Mucosa of rectum (tissue), 2 donors: Measurements from ENCODE around the gene MARK4.

ENCODE experiments used
- H3K27ac ChIP-seq, 2 donors: one replicate each; pipeline ENCODE4 v1.7.0; 2013; ENCODE audit warnings: inconsistent platforms in 2 of 2, low read depth in 2 of 2, low read length in 2 of 2
- H3K27me3 ChIP-seq, 2 donors: one replicate each; pipeline ENCODE4 v1.7.0; 2013; ENCODE audit warnings: low read length in 2 of 2; ENCODE audit not compliant: control insufficient read depth in 2 of 2, insufficient read depth in 2 of 2
- H3K36me3 ChIP-seq, 2 donors: one replicate each; pipeline ENCODE4 v1.7.0; 2013; ENCODE audit warnings: low read length in 2 of 2; ENCODE audit not compliant: control insufficient read depth in 2 of 2, insufficient read depth in 2 of 2
- H3K4me1 ChIP-seq, 2 donors: one replicate each; pipeline ENCODE4 v1.7.0; 2013; ENCODE audit warnings: low read length in 2 of 2, mild to moderate bottlenecking in 1 of 2; ENCODE audit not compliant: control insufficient read depth in 2 of 2, insufficient read depth in 2 of 2
- H3K4me3 ChIP-seq, 2 donors: one replicate each; pipeline ENCODE4 v1.7.0; 2013; ENCODE audit warnings: low read length in 2 of 2
- H3K9ac ChIP-seq, 2 donors: one replicate each; pipeline ENCODE4 v1.7.0; 2013; ENCODE audit warnings: low read length in 2 of 2, low read depth in 1 of 2, mild to moderate bottlenecking in 1 of 2
- H3K9me3 ChIP-seq, 2 donors: one replicate each; pipeline ENCODE4 v1.7.0; 2013; ENCODE audit warnings: low read length in 2 of 2; ENCODE audit not compliant: control insufficient read depth in 2 of 2
- donor health status: healthy.
- donor health status: Normal muscosa, but diverticular disease.

Gene MARK4

GRCh38 chr19:45253396-45254027 is 2.4 kb downstream of the MARK4 start:
- Histone ChIP-seq H3K9me3 (no peaks in the 10 kb centered on the region), H3K4me3 (no peak overlapping the region), H3K27ac (no peak overlapping the region), H3K27me3 (no peaks in the 10 kb centered on the region), H3K36me3 (no peaks in the 10 kb centered on the region), H3K9ac (no peak overlapping the region), H3K4me1 (peaks cover 7 to 18% of the 10 kb centered on the region in 2 donors)

GRCh38 chr19:45254044-45254531 is 3.0 kb downstream of the MARK4 start:
- H3K27me3 ChIP-seq = no peaks in the 10 kb centered on the region
- no peak overlapping the region for H3K4me3 ChIP-seq
- no peaks in the 10 kb centered on the region for H3K9me3 ChIP-seq
- no peak overlapping the region for H3K9ac ChIP-seq
- no peaks in the 10 kb centered on the region for H3K36me3 ChIP-seq
- peaks cover 7 to 18% of the 10 kb centered on the region in 2 donors for H3K4me1 ChIP-seq
- H3K27ac ChIP-seq = no peak overlapping the region

GRCh38 chr19:45255611-45256157 is 4.6 kb downstream of the MARK4 start:
- Histone ChIP-seq H3K9me3 (no peaks in the 10 kb centered on the region), H3K27ac (no peak overlapping the region), H3K4me1 (peaks cover 2 to 12% of the 10 kb centered on the region in 2 donors), H3K9ac (no peak overlapping the region), H3K36me3 (no peaks in the 10 kb centered on the region), H3K27me3 (no peaks in the 10 kb centered on the region), H3K4me3 (no peak overlapping the region)

- no peaks in the 10 kb centered on the region for H3K36me3 ChIP-seq
- no peak overlapping the region for H3K27ac ChIP-seq
- no peaks in the 10 kb centered on the region for H3K27me3 ChIP-seq
- H3K4me1 ChIP-seq = peaks cover 0 to 11% of the 10 kb centered on the region in 2 donors
- no peak overlapping the region for H3K4me3 ChIP-seq
- no peaks in the 10 kb centered on the region for H3K9me3 ChIP-seq
- H3K9ac ChIP-seq = no peak overlapping the region
Observed at GRCh38 chr19:45256836-45257235, 5.8 kb downstream of the MARK4 start.

GRCh38 chr19:45258862-45259261 is 7.8 kb downstream of the MARK4 start:
- no peaks in the 10 kb centered on the region for H3K9me3 ChIP-seq
- no peak overlapping the region for H3K4me3 ChIP-seq
- H3K27ac ChIP-seq = no peak overlapping the region

GRCh38 chr19:45262570-45262969 is 11.5 kb downstream of the MARK4 start:
- Histone ChIP-seq H3K27me3 (no peaks in the 10 kb centered on the region), H3K4me1 (no peaks in the 10 kb centered on the region), H3K4me3 (no peak overlapping the region), H3K9ac (no peak overlapping the region), H3K36me3 (peaks cover 0 to 5% of the 10 kb centered on the region in 2 donors), H3K27ac (no peak overlapping the region), H3K9me3 (no peaks in the 10 kb centered on the region)

More at GRCh38 chr19:45258862-45259261, 7.8 kb downstream of the MARK4 start:
- no peaks in the 10 kb centered on the region for H3K27me3 ChIP-seq
- H3K9ac ChIP-seq = no peak overlapping the region
- no peaks in the 10 kb centered on the region for H3K4me1 ChIP-seq
- H3K36me3 ChIP-seq = no peaks in the 10 kb centered on the region

GRCh38 chr19:45263013-45263412 is 11.9 kb downstream of the MARK4 start:
- no peaks in the 10 kb centered on the region for H3K9me3 ChIP-seq
- H3K27ac ChIP-seq = no peak overlapping the region
- H3K36me3 ChIP-seq = peaks cover 0 to 5% of the 10 kb centered on the region in 2 donors

GRCh38 chr19:45264781-45265317 is 13.8 kb downstream of the MARK4 start:
- Histone ChIP-seq H3K27ac (no peak overlapping the region), H3K36me3 (peaks cover 0 to 5% of the 10 kb centered on the region in 2 donors), H3K4me3 (no peak overlapping the region), H3K9ac (no peak overlapping the region), H3K4me1 (no peaks in the 10 kb centered on the region), H3K9me3 (no peaks in the 10 kb centered on the region), H3K27me3 (no peaks in the 10 kb centered on the region)

More at GRCh38 chr19:45263013-45263412, 11.9 kb downstream of the MARK4 start:
- H3K4me1 ChIP-seq = no peaks in the 10 kb centered on the region
- no peak overlapping the region for H3K4me3 ChIP-seq
- H3K9ac ChIP-seq = no peak overlapping the region
- H3K27me3 ChIP-seq = no peaks in the 10 kb centered on the region

GRCh38 chr19:45265375-45265774 is 14.3 kb downstream of the MARK4 start:
- no peaks in the 10 kb centered on the region for H3K9me3 ChIP-seq
- no peak overlapping the region for H3K27ac ChIP-seq
- H3K9ac ChIP-seq = no peak overlapping the region
- no peak overlapping the region for H3K4me3 ChIP-seq
- H3K36me3 ChIP-seq = peaks cover 0 to 5% of the 10 kb centered on the region in 2 donors
- H3K27me3 ChIP-seq = no peaks in the 10 kb centered on the region
- no peaks in the 10 kb centered on the region for H3K4me1 ChIP-seq

- H3K4me1 ChIP-seq = no peaks in the 10 kb centered on the region
- H3K9me3 ChIP-seq = no peaks in the 10 kb centered on the region
- H3K27ac ChIP-seq = no peak overlapping the region
- H3K4me3 ChIP-seq = no peak overlapping the region
- H3K9ac ChIP-seq = no peak overlapping the region
- H3K27me3 ChIP-seq = no peaks in the 10 kb centered on the region
- peaks cover 7 to 10% of the 10 kb centered on the region in 2 donors for H3K36me3 ChIP-seq
Observed at GRCh38 chr19:45267296-45267695, 16.2 kb downstream of the MARK4 start.
